B cell (primary cell): ENCODE measurements around the gene ZNF597. TPM values are rescaled to one million over a fixed set of nuclear protein-coding genes. Genes with fewer than 3 reads are reported as not detected.

Experiments
- ATAC-seq: fragments of 200-7000 bp; cut with Tn5 transposase; one replicate; pipeline ENCODE4 v1.10.0; 2021; ENCODE audit warnings: low read depth, mild to moderate bottlenecking, moderate number of reproducible peaks, moderate library complexity
- CTCF ChIA-PET: fragments of 350-600 bp; sonication (Branson Sonifier 250); formaldehyde crosslinking; loops from one replicate; lab custom pipeline; 2021; ENCODE audit warnings: antibody characterized with exemption, inconsistent platforms; lab: Charles Lee
- POLR2A ChIA-PET: fragments of 350-600 bp; sonication (Branson Sonifier 250); formaldehyde crosslinking; loops from one replicate; lab custom pipeline; 2021; ENCODE audit warnings: antibody characterized with exemption; lab: Charles Lee
- DNase-seq: peaks from one replicate; pipeline ENCODE4 v3.0.0; 2013
- H2AFZ ChIP-seq: 2 replicates; pipeline ENCODE4 v1.6.1; 2012; ENCODE audit warnings: mild to moderate bottlenecking, low read depth, low read length; ENCODE audit not compliant: insufficient read depth, poor library complexity, severe bottlenecking
- H3K27ac ChIP-seq, 2 donors: 1 replicate in 1 of 2; 2 replicates in 1 of 2; pipeline ENCODE4 v1.5.1; 2012 to 2013; ENCODE audit warnings: low read length in 2 of 2, mild to moderate bottlenecking in 2 of 2, moderate library complexity in 1 of 2
- H3K27me3 ChIP-seq, 4 experiments: fragments of 200-600 bp in 1 of 4; sonication (generic) in 1 of 4; replicated peaks in 1 of 4; 1 replicate in 2 of 4; 2 replicates in 2 of 4; pipeline versions ENCODE4 v1.6.1 to v1.7.0; 2013 to 2016; ENCODE audit warnings: low read length in 3 of 4, mild to moderate bottlenecking in 2 of 4, mixed read lengths in 1 of 4, moderate library complexity in 1 of 4; ENCODE audit not compliant: insufficient read depth in 4 of 4, control insufficient read depth in 3 of 4; ENCODE audit errors: control extremely low read depth in 1 of 4
- H3K36me3 ChIP-seq, 2 experiments: replicated peaks in 1 of 2; 1 replicate in 1 of 2; 2 replicates in 1 of 2; pipeline versions ENCODE4 v1.6.1 to v1.7.1; 2013; ENCODE audit warnings: low read length in 1 of 2; ENCODE audit not compliant: insufficient read depth in 2 of 2, control insufficient read depth in 1 of 2; ENCODE audit errors: control extremely low read depth in 1 of 2, extremely low read depth in 1 of 2
- H3K4me1 ChIP-seq, 2 donors: fragments of 200-600 bp in 1 of 2; sonication (generic) in 1 of 2; 1 replicate in 1 of 2; 2 replicates in 1 of 2; pipeline versions ENCODE4 v1.5.1 to v1.6.1; 2013 to 2017; ENCODE audit warnings: low read length in 2 of 2; ENCODE audit not compliant: control insufficient read depth in 2 of 2, insufficient read depth in 2 of 2
- H3K4me2 ChIP-seq: replicated peaks from 2 replicates; pipeline ENCODE3; 2012; ENCODE audit warnings: mild to moderate bottlenecking, low read depth, low read length; ENCODE audit not compliant: poor library complexity, severe bottlenecking
- H3K4me3 ChIP-seq, 5 experiments: fragments of 200-600 bp in 1 of 5; sonication (generic) in 1 of 5; 1 replicate in 3 of 5; 2 replicates in 2 of 5; pipeline versions ENCODE4 v1.5.1 to v1.7.0; 2011 to 2016; ENCODE audit warnings: low read length in 4 of 5, mild to moderate bottlenecking in 4 of 5, low read depth in 2 of 5, control low read depth in 1 of 5, moderate library complexity in 1 of 5; ENCODE audit not compliant: insufficient read depth in 1 of 5; ENCODE audit errors: control extremely low read depth in 1 of 5, extremely low read depth in 1 of 5
- H3K79me2 ChIP-seq: fragments of 200-600 bp; sonication (generic); one replicate; pipeline ENCODE4 v1.6.0; 2016; ENCODE audit warnings: low read length; ENCODE audit not compliant: control insufficient read depth, insufficient read depth
- H3K9ac ChIP-seq: fragments of 200-600 bp; sonication (generic); 2 replicates; pipeline ENCODE4 v1.6.1; 2017; ENCODE audit warnings: mild to moderate bottlenecking, low read length, moderate library complexity
- H3K9me3 ChIP-seq, 3 donors: one replicate each; pipeline versions ENCODE4 v1.6.1 to v1.7.1; 2013; ENCODE audit warnings: low read length in 2 of 3; ENCODE audit not compliant: control insufficient read depth in 2 of 3, insufficient read depth in 1 of 3; ENCODE audit errors: control extremely low read depth in 1 of 3
- H4K20me1 ChIP-seq: 2 replicates; pipeline ENCODE4 v1.6.0; 2012; ENCODE audit warnings: mild to moderate bottlenecking, low read length; ENCODE audit not compliant: insufficient read depth, control insufficient read depth, poor library complexity, severe bottlenecking
- H3K27ac Mint-ChIP-seq: one replicate; pipeline ENCODE4 v1.8.0; 2021; ENCODE audit warnings: mixed read lengths
- H3K27me3 Mint-ChIP-seq: one replicate; pipeline ENCODE4 v1.8.0; 2021; ENCODE audit warnings: mixed read lengths
- H3K4me1 Mint-ChIP-seq: one replicate; pipeline ENCODE4 v1.8.0; 2021; ENCODE audit warnings: mixed read lengths
- H3K4me3 Mint-ChIP-seq: one replicate; pipeline ENCODE4 v1.8.0; 2021; ENCODE audit warnings: mixed read lengths
- H3K9me3 Mint-ChIP-seq: one replicate; pipeline ENCODE4 v1.8.0; 2022; ENCODE audit warnings: mixed read lengths; ENCODE audit not compliant: insufficient read depth
- EZH2 ChIP-seq: IDR thresholded peaks from 2 replicates; pipeline ENCODE4 v1.6.1; 2012; ENCODE audit warnings: borderline replicate concordance, low read depth, mild to moderate bottlenecking, moderate library complexity, low read length; ENCODE audit not compliant: insufficient read depth, poor library complexity, severe bottlenecking
- WGBS: methylation state at CpG from one replicate; pipeline ENCODE4 v1.1.5; 2013; ENCODE audit warnings: missing lambda C conversion rate; ENCODE audit not compliant: insufficient coverage; 5-methylcytosine and 5-hydroxymethylcytosine counted together
- intact Hi-C: fragments of 100-400 bp; cut with micrococcal nuclease; formaldehyde crosslinking; loops from one replicate; pipeline ENCODE4 v1.10.0; 2022
- polyA plus RNA-seq: library from polyadenylated mRNA; depleted of rRNA; stranded (reverse); fragments of >200 nt; gene quantifications from 2 replicates; pipeline ENCODE4 v1.2.3, GENCODE V29; 2012
- total RNA-seq, 2 donors: library from RNA; stranded (reverse); fragments of 120-200 nt in 1 of 2; gene quantifications; 1 replicate in 1 of 2; 2 replicates in 1 of 2; pipeline versions ENCODE4 v1.2.3 to v1.2.4, GENCODE V29; 2013 to 2022
- TF ChIP-seq, protein P1 (sequence below): fragments of 200-600 bp; IDR thresholded peaks from one replicate; pipeline ENCODE4 v1.8.0; 2022; ENCODE audit warnings: antibody characterized with exemption, mild to moderate bottlenecking

The ZNF597 gene
- total and polyA plus RNA-seq, 2 donors (not counting 1 experiment from before 2014, with no cell fraction given), result 1.3 to 5.0 TPM

- CTCF ChIA-PET, result no interaction called here
- Histone ChIP-seq H3K4me3 (no peak overlapping the region), H3K36me3 (peaks cover 0 to 26% of the 10 kb centered on the region in 2 experiments), H3K27me3 (no peaks in the 10 kb centered on the region), H3K9me3 (no peaks in the 10 kb centered on the region), H3K4me2 (no peak overlapping the region), H3K4me1 (no peaks in the 10 kb centered on the region), H2AFZ (no peak overlapping the region), H3K79me2 (no peaks in the 10 kb centered on the region), H3K9ac (no peak overlapping the region), H3K27ac (no peak overlapping the region), H4K20me1 (no peaks in the 10 kb centered on the region)
- intact Hi-C loops, result no loop called here
- no peaks in the 10 kb centered on the region for H3K9me3 Mint-ChIP-seq
- TF ChIP-seq, protein P1, sequence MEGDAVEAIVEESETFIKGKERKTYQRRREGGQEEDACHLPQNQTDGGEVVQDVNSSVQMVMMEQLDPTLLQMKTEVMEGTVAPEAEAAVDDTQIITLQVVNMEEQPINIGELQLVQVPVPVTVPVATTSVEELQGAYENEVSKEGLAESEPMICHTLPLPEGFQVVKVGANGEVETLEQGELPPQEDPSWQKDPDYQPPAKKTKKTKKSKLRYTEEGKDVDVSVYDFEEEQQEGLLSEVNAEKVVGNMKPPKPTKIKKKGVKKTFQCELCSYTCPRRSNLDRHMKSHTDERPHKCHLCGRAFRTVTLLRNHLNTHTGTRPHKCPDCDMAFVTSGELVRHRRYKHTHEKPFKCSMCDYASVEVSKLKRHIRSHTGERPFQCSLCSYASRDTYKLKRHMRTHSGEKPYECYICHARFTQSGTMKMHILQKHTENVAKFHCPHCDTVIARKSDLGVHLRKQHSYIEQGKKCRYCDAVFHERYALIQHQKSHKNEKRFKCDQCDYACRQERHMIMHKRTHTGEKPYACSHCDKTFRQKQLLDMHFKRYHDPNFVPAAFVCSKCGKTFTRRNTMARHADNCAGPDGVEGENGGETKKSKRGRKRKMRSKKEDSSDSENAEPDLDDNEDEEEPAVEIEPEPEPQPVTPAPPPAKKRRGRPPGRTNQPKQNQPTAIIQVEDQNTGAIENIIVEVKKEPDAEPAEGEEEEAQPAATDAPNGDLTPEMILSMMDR, result no peak
- TF ChIP-seq EZH2, result no peak
- no peaks in the 10 kb centered on the region for H3K4me1 Mint-ChIP-seq
- DNase-seq (no peak), ATAC-seq (no peak)
- 50% methylated on average over 4 of the region's 13 CpGs for WGBS
- no peak overlapping the region for H3K4me3 Mint-ChIP-seq
- no peaks in the 10 kb centered on the region for H3K27me3 Mint-ChIP-seq
- H3K27ac Mint-ChIP-seq, result no peak overlapping the region
- POLR2A ChIA-PET, result no interaction called here
These were observed 45.5 kb upstream of the ZNF597 start for GRCh38 chr16:3488801-3489200.

GRCh38 chr16:3487521-3488410, 44.5 kb upstream of the ZNF597 start:
- Histone ChIP-seq H3K27me3 (no peaks in the 10 kb centered on the region), H3K4me3 (no peak overlapping the region), H3K79me2 (no peaks in the 10 kb centered on the region), H3K27ac (no peak overlapping the region), H3K36me3 (peaks cover 0 to 36% of the 10 kb centered on the region in 2 experiments), H2AFZ (no peak overlapping the region), H3K4me2 (no peak overlapping the region), H3K9me3 (no peaks in the 10 kb centered on the region), H3K4me1 (no peaks in the 10 kb centered on the region), H4K20me1 (peaks cover 1% of the 10 kb centered on the region), H3K9ac (no peak overlapping the region)
- POLR2A ChIA-PET, result no interaction called here
- TF ChIP-seq, protein P1, result no peak
- TF ChIP-seq EZH2, result no peak
- CTCF ChIA-PET, result no interaction called here
- intact Hi-C loops, result no loop called here
- WGBS, result 89% methylated on average over 19 of the region's 24 CpGs
- H3K4me1 Mint-ChIP-seq, result no peaks in the 10 kb centered on the region
- DNase-seq (no peak), ATAC-seq (no peak)
- H3K4me3 Mint-ChIP-seq, result no peak overlapping the region
- no peaks in the 10 kb centered on the region for H3K27me3 Mint-ChIP-seq
- no peaks in the 10 kb centered on the region for H3K9me3 Mint-ChIP-seq
- H3K27ac Mint-ChIP-seq, result peak overlapping the region; percentile 32
